OCI-LY1 (cell line): Measurements from ENCODE around the gene ANKIB1.

Source experiments
- H2AFZ ChIP-seq: fragments of 200-600 bp; sonication (generic), shearing (Covaris generic); 2 replicates; pipeline ENCODE4 v1.6.0; 2014; ENCODE audit warnings: antibody characterized with exemption, mild to moderate bottlenecking, low read length
- H3F3A ChIP-seq: fragments of 200-600 bp; sonication (generic), shearing (Covaris generic); 2 replicates; pipeline ENCODE4 v1.6.0; 2014; ENCODE audit warnings: mild to moderate bottlenecking, antibody characterized with exemption, low read length, moderate library complexity; ENCODE audit not compliant: insufficient read depth
- H3K27ac ChIP-seq: fragments of 200-600 bp; sonication (generic); 2 replicates; pipeline ENCODE4 v1.5.1; 2014; ENCODE audit warnings: low read length, mixed run types, mild to moderate bottlenecking, low read depth; ENCODE audit not compliant: poor library complexity, severe bottlenecking
- H3K27me3 ChIP-seq: fragments of 200-600 bp; sonication (generic); 2 replicates; pipeline ENCODE4 v1.6.0; 2014; ENCODE audit warnings: antibody characterized with exemption, mild to moderate bottlenecking, low read length, moderate library complexity; ENCODE audit not compliant: insufficient read depth
- H3K36me3 ChIP-seq: fragments of 200-600 bp; sonication (generic); 2 replicates; pipeline ENCODE4 v1.6.1; 2014; ENCODE audit warnings: mild to moderate bottlenecking, antibody characterized with exemption, low read length, moderate library complexity, mixed read lengths; ENCODE audit not compliant: insufficient read depth
- H3K4me1 ChIP-seq: fragments of 200-600 bp; sonication (generic); 2 replicates; pipeline ENCODE4 v1.5.1; 2014; ENCODE audit warnings: mild to moderate bottlenecking, low read length, moderate library complexity; ENCODE audit not compliant: insufficient read depth, severe bottlenecking
- H3K4me2 ChIP-seq: fragments of 200-600 bp; sonication (generic), shearing (Covaris generic); 2 replicates; pipeline ENCODE4 v1.6.1; 2014; ENCODE audit warnings: low read length
- H3K4me3 ChIP-seq: fragments of 200-600 bp; sonication (generic); 2 replicates; pipeline ENCODE4 v1.5.1; 2014; ENCODE audit warnings: low read length, low read depth, mild to moderate bottlenecking, mixed read lengths; ENCODE audit not compliant: poor library complexity, severe bottlenecking
- H3K79me2 ChIP-seq: fragments of 200-600 bp; shearing (Covaris generic); 2 replicates; pipeline ENCODE4 v1.6.1; 2016; ENCODE audit warnings: mixed run types, low read length, mixed read lengths; ENCODE audit not compliant: insufficient read depth
- H3K9ac ChIP-seq: fragments of 200-600 bp; sonication (generic), shearing (Covaris generic); 2 replicates; pipeline ENCODE4 v1.6.1; 2014; ENCODE audit warnings: mild to moderate bottlenecking, low read length, mixed read lengths
- H3K9me2 ChIP-seq: fragments of 200-600 bp; sonication (generic), shearing (Covaris generic); 2 replicates; pipeline ENCODE4 v1.6.1; 2014; ENCODE audit warnings: low read depth, mild to moderate bottlenecking, low read length, mixed read lengths
- H3K9me3 ChIP-seq: fragments of 200-600 bp; shearing (Covaris generic); 2 replicates; pipeline ENCODE4 v1.6.1; 2014; ENCODE audit warnings: low read length, mixed read lengths
- H4K20me1 ChIP-seq: fragments of 200-600 bp; sonication (generic), shearing (Covaris generic); 2 replicates; pipeline ENCODE4 v1.6.0; 2016; ENCODE audit warnings: mild to moderate bottlenecking, low read length; ENCODE audit not compliant: insufficient read depth
- EZH2 ChIP-seq: fragments of 200-600 bp; sonication (generic), shearing (Covaris generic); IDR thresholded peaks from 2 replicates; pipeline ENCODE4 v1.8.0; 2017; ENCODE audit warnings: borderline replicate concordance, mixed run types, mild to moderate bottlenecking, antibody characterized with exemption, low read length, moderate library complexity, mixed read lengths
- TF ChIP-seq, protein P1 (sequence below): fragments of 200-600 bp; sonication (generic), shearing (Covaris generic); IDR thresholded peaks from 2 replicates; pipeline ENCODE4 v1.5.1; 2017; ENCODE audit warnings: mild to moderate bottlenecking, antibody characterized with exemption, low read length, moderate library complexity, mixed read lengths

The ANKIB1 gene

DNA sequence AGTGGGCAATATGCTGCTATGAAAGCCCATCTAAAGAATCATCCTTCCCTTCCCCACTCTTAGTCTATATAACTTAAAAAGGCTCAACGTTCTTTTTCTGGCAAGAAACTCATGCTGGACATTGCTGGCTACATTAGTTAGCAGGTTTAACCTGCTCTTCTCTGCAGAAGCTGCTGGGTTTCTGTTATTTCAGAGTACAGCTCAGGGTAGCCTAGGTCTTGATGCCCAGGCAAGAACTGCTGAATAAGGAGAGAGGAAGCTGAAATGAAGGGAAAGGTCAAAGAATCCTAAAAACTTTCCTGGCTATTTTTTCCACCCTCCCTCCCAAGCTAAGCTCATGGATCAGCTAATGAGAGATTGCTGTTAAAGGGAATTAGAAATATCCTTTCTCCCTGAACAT, 79.4 kb downstream of the ANKIB1 start:
- H4K20me1 ChIP-seq, result no peaks in the 10 kb centered on the region
- H3K36me3 ChIP-seq, result peaks cover 41% of the 10 kb centered on the region; the same call in 1 of the 2 replicates
- H3K4me2 ChIP-seq, result no peak overlapping the region
- no peaks in the 10 kb centered on the region for H3K9me3 ChIP-seq
- no peak overlapping the region for H2AFZ ChIP-seq
- no peaks in the 10 kb centered on the region for H3K9me2 ChIP-seq
- H3K27me3 ChIP-seq, result no peaks in the 10 kb centered on the region
- H3K4me3 ChIP-seq, result no peak overlapping the region
- no peak overlapping the region for H3K27ac ChIP-seq
- H3K4me1 ChIP-seq, result no peaks in the 10 kb centered on the region
- no peaks in the 10 kb centered on the region for H3K79me2 ChIP-seq
- no peaks in the 10 kb centered on the region for H3F3A ChIP-seq
- TF ChIP-seq, protein P1, sequence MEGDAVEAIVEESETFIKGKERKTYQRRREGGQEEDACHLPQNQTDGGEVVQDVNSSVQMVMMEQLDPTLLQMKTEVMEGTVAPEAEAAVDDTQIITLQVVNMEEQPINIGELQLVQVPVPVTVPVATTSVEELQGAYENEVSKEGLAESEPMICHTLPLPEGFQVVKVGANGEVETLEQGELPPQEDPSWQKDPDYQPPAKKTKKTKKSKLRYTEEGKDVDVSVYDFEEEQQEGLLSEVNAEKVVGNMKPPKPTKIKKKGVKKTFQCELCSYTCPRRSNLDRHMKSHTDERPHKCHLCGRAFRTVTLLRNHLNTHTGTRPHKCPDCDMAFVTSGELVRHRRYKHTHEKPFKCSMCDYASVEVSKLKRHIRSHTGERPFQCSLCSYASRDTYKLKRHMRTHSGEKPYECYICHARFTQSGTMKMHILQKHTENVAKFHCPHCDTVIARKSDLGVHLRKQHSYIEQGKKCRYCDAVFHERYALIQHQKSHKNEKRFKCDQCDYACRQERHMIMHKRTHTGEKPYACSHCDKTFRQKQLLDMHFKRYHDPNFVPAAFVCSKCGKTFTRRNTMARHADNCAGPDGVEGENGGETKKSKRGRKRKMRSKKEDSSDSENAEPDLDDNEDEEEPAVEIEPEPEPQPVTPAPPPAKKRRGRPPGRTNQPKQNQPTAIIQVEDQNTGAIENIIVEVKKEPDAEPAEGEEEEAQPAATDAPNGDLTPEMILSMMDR, result no peak
- no peak for TF ChIP-seq EZH2
- H3K9ac ChIP-seq, result no peak overlapping the region

DNA sequence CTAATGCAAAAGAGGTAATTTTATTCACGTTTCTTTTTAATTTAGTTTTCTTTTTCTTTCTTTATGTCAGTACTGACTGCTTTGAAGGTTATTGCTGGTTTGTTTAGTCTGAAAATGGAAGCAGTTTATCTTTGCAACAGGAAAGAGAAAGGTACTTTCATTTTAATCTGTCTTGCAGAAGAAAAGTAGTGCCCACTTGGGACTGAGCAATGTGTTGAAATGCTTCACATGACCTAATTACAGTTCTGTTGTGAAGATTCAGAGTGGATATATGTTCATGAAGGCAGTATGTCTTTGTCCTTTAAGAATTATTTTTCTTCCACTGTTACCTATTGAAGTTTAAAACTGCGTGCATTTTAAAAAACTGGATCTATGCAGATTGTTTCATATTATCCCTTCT, 80.1 kb downstream of the ANKIB1 start:
- Histone ChIP-seq H3K4me1 (no peaks in the 10 kb centered on the region), H3K4me3 (no peak overlapping the region), H3K9me2 (no peaks in the 10 kb centered on the region), H3K9me3 (no peaks in the 10 kb centered on the region), H3K9ac (no peak overlapping the region), H3F3A (no peaks in the 10 kb centered on the region), H4K20me1 (no peaks in the 10 kb centered on the region), H2AFZ (no peak overlapping the region), H3K4me2 (no peak overlapping the region), H3K27ac (no peak overlapping the region), H3K36me3 (peaks cover 34% of the 10 kb centered on the region; the same call in 1 of the 2 replicates), H3K27me3 (no peaks in the 10 kb centered on the region), H3K79me2 (no peaks in the 10 kb centered on the region)
- no peak for TF ChIP-seq EZH2
- TF ChIP-seq, protein P1, result no peak

DNA sequence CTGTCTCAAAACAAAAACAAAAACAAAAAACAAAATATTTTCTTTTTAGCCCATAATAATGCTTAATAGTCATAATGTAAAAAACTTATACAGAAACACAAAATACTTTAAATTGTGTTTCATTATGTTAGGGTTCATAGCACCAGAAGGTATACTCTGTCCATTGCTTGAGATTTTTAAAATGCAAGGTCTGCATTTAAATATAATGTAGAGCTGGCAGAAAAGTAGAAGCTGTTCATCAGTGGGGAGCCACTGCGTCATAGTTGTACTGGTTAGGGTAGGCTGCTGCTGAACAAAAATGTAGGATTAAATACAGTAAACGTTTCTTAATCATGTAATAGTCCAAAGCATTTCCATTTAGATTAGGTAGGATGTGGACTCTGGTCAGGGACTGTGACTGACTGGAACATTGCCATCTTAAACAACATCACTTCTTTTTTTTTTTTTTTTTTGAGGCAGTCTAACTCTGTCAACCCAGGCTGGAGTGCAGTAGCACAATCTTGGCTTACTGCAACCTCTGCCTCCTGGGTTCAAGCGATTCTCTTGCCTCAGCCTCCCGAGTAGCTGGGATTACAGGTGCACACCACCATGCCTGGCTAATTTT, 85.2 kb downstream of the ANKIB1 start:
- Histone ChIP-seq H3K79me2 (no peaks in the 10 kb centered on the region), H4K20me1 (no peaks in the 10 kb centered on the region), H3K9me2 (no peaks in the 10 kb centered on the region), H3K9ac (no peak overlapping the region), H2AFZ (no peak overlapping the region), H3K4me1 (no peaks in the 10 kb centered on the region), H3K4me3 (no peak overlapping the region), H3K9me3 (peaks cover 5% of the 10 kb centered on the region), H3K36me3 (peaks cover 44% of the 10 kb centered on the region), H3K27me3 (no peaks in the 10 kb centered on the region), H3K4me2 (no peak overlapping the region), H3F3A (no peaks in the 10 kb centered on the region; the same call in 1 of the 2 replicates), H3K27ac (no peak overlapping the region)
- no peak for TF ChIP-seq EZH2
- TF ChIP-seq, protein P1, result no peak
